Stomach (tissue), 9 donors: Measurements from ENCODE around the gene RPS15. TPM values are rescaled to one million over a fixed set of nuclear protein-coding genes. Genes with fewer than 3 reads are reported as not detected.

Experiments used
- DNase-seq, 2 donors: peaks; one replicate each; pipeline versions ENCODE4 v3.0.0 to v3.0.0-alpha.2; 2013 to 2019
- H3K27ac ChIP-seq, 5 donors: fragments of 200-600 bp in 4 of 5; sonication (generic) in 4 of 5; one replicate each; pipeline ENCODE4 v1.5.1; 2013 to 2019; ENCODE audit warnings: mild to moderate bottlenecking in 1 of 5, moderate library complexity in 1 of 5
- H3K27me3 ChIP-seq, 3 donors: fragments of 200-600 bp; sonication (generic); one replicate each; pipeline ENCODE4 v1.5.1; 2017 to 2019; ENCODE audit warnings: mixed run types in 1 of 3
- H3K36me3 ChIP-seq, 4 donors: fragments of 200-600 bp; sonication (generic); 1 replicate in 3 of 4; 2 replicates in 1 of 4; pipeline ENCODE4 v1.5.1; 2016 to 2019
- H3K4me1 ChIP-seq, 4 donors: fragments of 200-600 bp; sonication (generic); one replicate each; pipeline ENCODE4 v1.5.1; 2016 to 2019
- H3K4me3 ChIP-seq, 4 donors: fragments of 200-600 bp; sonication (generic) in 3 of 4; one replicate each; pipeline ENCODE4 v1.5.1; 2016 to 2019; ENCODE audit warnings: mild to moderate bottlenecking in 1 of 4
- H3K9me3 ChIP-seq, 4 donors: fragments of 200-600 bp; sonication (generic); one replicate each; pipeline ENCODE4 v1.5.1; 2016 to 2019
- EP300 ChIP-seq: sonication (generic); formaldehyde crosslinking; IDR thresholded peaks from one replicate; pipeline ENCODE4 v1.6.1; 2017; ENCODE audit warnings: antibody characterized with exemption
- POLR2A ChIP-seq, 4 donors: fragments of 450-650 bp; IDR thresholded peaks; one replicate each; pipeline ENCODE4 v1.6.1; 2016; ENCODE audit warnings: antibody characterized with exemption in 4 of 4, control low read depth in 2 of 4, mild to moderate bottlenecking in 1 of 4, moderate library complexity in 1 of 4
- POLR2AphosphoS5 ChIP-seq, 3 donors: sonication (generic); formaldehyde crosslinking; IDR thresholded peaks; one replicate each; pipeline ENCODE4 v1.6.1; 2016; ENCODE audit warnings: antibody characterized with exemption in 3 of 3
- WGBS, 5 donors: extraction: QIAGEN DNeasy Blood & Tissue Kit in 3 of 5; methylation state at CpG; one replicate each; pipeline versions ENCODE4 v1.1.5 to v1.1.7; 2013 to 2018; 5-methylcytosine and 5-hydroxymethylcytosine counted together
- intact Hi-C: fragments of 100-400 bp; cut with DNase I; formaldehyde crosslinking; loops from one replicate; pipeline ENCODE4 v1.15.1; 2023; ENCODE audit warnings: low total_unique reads
- polyA plus RNA-seq, 3 donors: library from polyadenylated mRNA; stranded (reverse); fragments of 200-250 nt; gene quantifications; one replicate each; pipeline ENCODE4 v1.2.3, GENCODE V29; 2013
- total RNA-seq, 5 donors: library from RNA; depleted of rRNA; stranded (reverse); fragments of >200 nt; gene quantifications; one replicate each; pipeline versions ENCODE4 v1.1.0 to v1.2.3, GENCODE V29; 2014 to 2016
- TF ChIP-seq, protein P1 (sequence below), 7 experiments: fragments of 450-650 bp in 4 of 7; fragments of 200-600 bp in 3 of 7; sonication (generic) in 3 of 7; IDR thresholded peaks; one replicate each; pipeline ENCODE4 v1.5.1; 2016 to 2019; ENCODE audit warnings: antibody characterized with exemption in 7 of 7, control low read depth in 2 of 7, mild to moderate bottlenecking in 1 of 7
- donor health status: healthy with polysubstance abuse.
- donor health status: Bipolar disorder and iron deficiency.
- donor health status: healthy.

RPS15 gene
- total and polyA plus RNA-seq, 8 donors, result 428 to 4,539 (median 2,187) TPM

GRCh38 chr19:1416014-1416841 is 22.0 kb upstream of the RPS15 start:
- Histone ChIP-seq H3K27ac (peak overlapping the region; percentile 70 to 89 (median 85)), H3K27me3 (no peaks in the 10 kb centered on the region), H3K4me1 (peaks cover 71 to 83% (median 78%) of the 10 kb centered on the region in 4 donors), H3K9me3 (no peaks in the 10 kb centered on the region), H3K4me3 (peak overlapping the region in 2 of 4 donors; percentile 10 to 33), H3K36me3 (peaks cover 32 to 61% (median 46%) of the 10 kb centered on the region in 4 donors)
- DNase-seq, result no peak
- intact Hi-C loops, result no loop called here
- TF ChIP-seq, protein P1, sequence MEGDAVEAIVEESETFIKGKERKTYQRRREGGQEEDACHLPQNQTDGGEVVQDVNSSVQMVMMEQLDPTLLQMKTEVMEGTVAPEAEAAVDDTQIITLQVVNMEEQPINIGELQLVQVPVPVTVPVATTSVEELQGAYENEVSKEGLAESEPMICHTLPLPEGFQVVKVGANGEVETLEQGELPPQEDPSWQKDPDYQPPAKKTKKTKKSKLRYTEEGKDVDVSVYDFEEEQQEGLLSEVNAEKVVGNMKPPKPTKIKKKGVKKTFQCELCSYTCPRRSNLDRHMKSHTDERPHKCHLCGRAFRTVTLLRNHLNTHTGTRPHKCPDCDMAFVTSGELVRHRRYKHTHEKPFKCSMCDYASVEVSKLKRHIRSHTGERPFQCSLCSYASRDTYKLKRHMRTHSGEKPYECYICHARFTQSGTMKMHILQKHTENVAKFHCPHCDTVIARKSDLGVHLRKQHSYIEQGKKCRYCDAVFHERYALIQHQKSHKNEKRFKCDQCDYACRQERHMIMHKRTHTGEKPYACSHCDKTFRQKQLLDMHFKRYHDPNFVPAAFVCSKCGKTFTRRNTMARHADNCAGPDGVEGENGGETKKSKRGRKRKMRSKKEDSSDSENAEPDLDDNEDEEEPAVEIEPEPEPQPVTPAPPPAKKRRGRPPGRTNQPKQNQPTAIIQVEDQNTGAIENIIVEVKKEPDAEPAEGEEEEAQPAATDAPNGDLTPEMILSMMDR (IDR thresholded peaks at IDR 0.05), result no peak
- TF ChIP-seq EP300 (no peak), POLR2AphosphoS5 (IDR thresholded peaks at IDR 0.05) (no peak), POLR2A (IDR thresholded peaks at IDR 0.05) (no peak)
- WGBS, 5 donors, result 45 to 55% (median 49%) methylated on average over 21 to 28 of the region's 28 CpGs

GRCh38 chr19:1417145-1417544 is 21.1 kb upstream of the RPS15 start:
- DNase-seq, result no peak
- Histone ChIP-seq H3K27me3 (no peaks in the 10 kb centered on the region), H3K9me3 (no peaks in the 10 kb centered on the region), H3K4me3 (no peak overlapping the region), H3K4me1 (peaks cover 62 to 73% (median 69%) of the 10 kb centered on the region in 4 donors), H3K27ac (peak overlapping the region in 4 of 5 donors; percentile 27 to 89 (median 76)), H3K36me3 (peaks cover 41 to 70% (median 55%) of the 10 kb centered on the region in 4 donors)
- TF ChIP-seq POLR2A (IDR thresholded peaks at IDR 0.05) (no peak), POLR2AphosphoS5 (IDR thresholded peaks at IDR 0.05) (no peak), EP300 (no peak)
- TF ChIP-seq, protein P1 (IDR thresholded peaks at IDR 0.05), result no peak
- WGBS, 5 donors, result 76 to 86% (median 85%) methylated on average over 20 to 21 of the region's 21 CpGs
- intact Hi-C loops, result no loop called here

DNA sequence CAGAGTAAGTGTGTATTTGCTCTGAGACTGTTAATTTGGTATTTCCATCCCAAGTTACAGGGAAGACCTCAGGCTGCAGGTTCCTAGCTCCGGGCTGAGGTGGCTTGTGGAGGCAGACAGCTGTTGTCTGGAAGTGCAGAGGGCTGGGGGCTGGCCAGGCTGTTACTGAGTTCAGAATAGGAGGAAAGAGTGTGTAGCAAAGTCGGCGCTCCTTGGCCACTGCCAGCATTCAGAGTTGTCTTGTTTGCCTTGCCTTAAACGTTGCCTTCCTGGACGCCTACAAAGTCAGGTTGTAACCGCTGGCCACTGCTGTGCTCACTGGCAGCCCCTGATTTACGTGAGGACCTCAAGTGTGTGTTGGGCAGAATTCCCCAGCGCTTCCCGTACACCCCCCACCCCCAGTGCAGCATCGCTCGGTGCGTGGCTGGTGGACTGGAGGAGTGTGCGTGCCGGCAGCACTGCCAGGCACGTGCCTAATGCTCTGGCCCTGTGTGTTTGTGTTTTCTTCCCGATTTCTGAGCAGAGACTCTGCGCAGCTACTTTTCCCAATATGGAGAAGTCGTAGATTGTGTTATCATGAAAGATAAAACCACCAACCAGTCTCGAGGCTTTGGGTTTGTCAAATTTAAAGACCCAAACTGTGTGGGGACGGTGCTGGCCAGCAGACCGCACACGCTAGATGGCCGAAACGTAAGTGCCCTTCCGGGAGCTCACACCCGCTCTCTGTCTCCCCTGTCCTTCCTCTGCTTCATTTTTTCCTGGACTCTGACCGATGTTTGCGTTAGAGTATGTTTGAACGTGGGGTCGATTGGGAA is 20.3 kb upstream of the RPS15 start:
- no peak overlapping the region for H3K4me3 ChIP-seq
- no peaks in the 10 kb centered on the region for H3K9me3 ChIP-seq
- H3K36me3 ChIP-seq, result peaks cover 48 to 71% (median 57%) of the 10 kb centered on the region in 4 donors
- no peaks in the 10 kb centered on the region for H3K27me3 ChIP-seq
- peak in 1 of 2 donors; percentile 59 for DNase-seq
- H3K4me1 ChIP-seq, result peaks cover 54 to 66% (median 61%) of the 10 kb centered on the region in 4 donors
- intact Hi-C loops, result no loop called here
- TF ChIP-seq POLR2A (IDR thresholded peaks at IDR 0.05) (no peak), POLR2AphosphoS5 (IDR thresholded peaks at IDR 0.05) (no peak), EP300 (no peak)
- TF ChIP-seq, protein P1 (IDR thresholded peaks at IDR 0.05), result no peak
- H3K27ac ChIP-seq, result peak overlapping the region in 4 of 5 donors; percentile 13 to 89 (median 28)
- 41 to 60% (median 57%) methylated on average over 23 to 30 of the region's 30 CpGs for WGBS, 5 donors

GRCh38 chr19:1418496-1418775 is 19.8 kb upstream of the RPS15 start:
- DNase-seq, result no peak
- H3K27ac ChIP-seq, result peak overlapping the region in 3 of 5 donors; percentile 13 to 30 (median 27)
- no peak overlapping the region for H3K4me3 ChIP-seq
- WGBS, 5 donors, result 72 to 82% (median 77%) methylated on average over 13 of the region's 13 CpGs
- peaks cover 50 to 60% (median 56%) of the 10 kb centered on the region in 4 donors for H3K4me1 ChIP-seq
- H3K9me3 ChIP-seq, result no peaks in the 10 kb centered on the region
- H3K27me3 ChIP-seq, result no peaks in the 10 kb centered on the region
- H3K36me3 ChIP-seq, result peaks cover 48 to 71% (median 57%) of the 10 kb centered on the region in 4 donors
- intact Hi-C loops, result no loop called here
- TF ChIP-seq EP300 (no peak), POLR2AphosphoS5 (IDR thresholded peaks at IDR 0.05) (no peak), POLR2A (IDR thresholded peaks at IDR 0.05) (no peak)
- TF ChIP-seq, protein P1 (IDR thresholded peaks at IDR 0.05), result no peak
